Neural cell (in vitro differentiated cells): ENCODE data around the gene SRC. TPM values are rescaled to one million over a fixed set of nuclear protein-coding genes. Genes with fewer than 3 reads are reported as not detected.

Experiments used
- H2AFZ ChIP-seq: fragments of 200-600, 300-800 bp; sonication (generic), shearing (Covaris generic); 2 replicates; pipeline ENCODE4 v1.6.0; 2014; ENCODE audit warnings: low read depth, mild to moderate bottlenecking, antibody characterized with exemption, low read length, moderate library complexity
- H3F3A ChIP-seq: fragments of 200-600 bp; shearing (Covaris generic); 2 replicates; pipeline ENCODE4 v1.6.1; 2016; ENCODE audit warnings: mild to moderate bottlenecking, moderate library complexity, mixed read lengths, antibody characterized with exemption, low read length; ENCODE audit not compliant: insufficient read depth, poor library complexity, severe bottlenecking
- H3K27ac ChIP-seq: fragments of 200-600, 300-800 bp; sonication (generic), shearing (Covaris generic); 2 replicates; pipeline ENCODE4 v1.5.1; 2014; ENCODE audit warnings: mild to moderate bottlenecking, low read length, moderate library complexity
- H3K27me3 ChIP-seq: fragments of 300-800, 200-600 bp; sonication (generic), shearing (Covaris generic); 2 replicates; pipeline ENCODE4 v1.6.0; 2014; ENCODE audit warnings: mild to moderate bottlenecking, low read depth, low read length, moderate library complexity; ENCODE audit not compliant: insufficient read depth
- H3K36me3 ChIP-seq: fragments of 300-800, 200-600 bp; sonication (generic), shearing (Covaris generic); 2 replicates; pipeline ENCODE4 v1.5.1; 2014; ENCODE audit warnings: mild to moderate bottlenecking, antibody characterized with exemption, low read length, moderate library complexity; ENCODE audit not compliant: insufficient read depth
- H3K4me2 ChIP-seq: fragments of 300-800, 200-600 bp; sonication (generic), shearing (Covaris generic); 2 replicates; pipeline ENCODE4 v1.6.0; 2014; ENCODE audit warnings: mild to moderate bottlenecking, low read length
- H3K4me3 ChIP-seq: fragments of 300-800, 200-600 bp; sonication (generic), shearing (Covaris generic); 2 replicates; pipeline ENCODE4 v1.5.1; 2014; ENCODE audit warnings: mild to moderate bottlenecking, low read length, moderate library complexity
- H3K79me2 ChIP-seq: fragments of 200-600 bp; shearing (Covaris generic); replicated peaks from 2 replicates; pipeline ENCODE4 v1.6.0; 2014; ENCODE audit warnings: mild to moderate bottlenecking, low read length, moderate library complexity; ENCODE audit not compliant: insufficient read depth
- H3K9ac ChIP-seq: fragments of 300-800, 200-600 bp; sonication (generic), shearing (Covaris generic); 2 replicates; pipeline ENCODE4 v1.6.1; 2016; ENCODE audit warnings: mild to moderate bottlenecking, low read length, mixed read lengths
- H3K9me2 ChIP-seq: fragments of 200-600 bp; shearing (Covaris generic); 2 replicates; pipeline ENCODE4 v1.6.1; 2016; ENCODE audit warnings: mild to moderate bottlenecking, low read length, mixed read lengths; ENCODE audit not compliant: insufficient read depth
- H3K9me3 ChIP-seq: fragments of 200-600, 300-800 bp; sonication (generic), shearing (Covaris generic); 2 replicates; pipeline ENCODE4 v1.6.1; 2016; ENCODE audit warnings: mild to moderate bottlenecking, mixed run types, low read length, moderate library complexity, mixed read lengths
- H4K20me1 ChIP-seq: fragments of 200-600 bp; shearing (Covaris generic); 2 replicates; pipeline ENCODE4 v1.6.1; 2016; ENCODE audit warnings: mild to moderate bottlenecking, mixed run types; ENCODE audit not compliant: insufficient read depth
- CTCF ChIP-seq: fragments of 450-650 bp; IDR thresholded peaks from 2 replicates; pipeline ENCODE4 v1.5.1; 2014; ENCODE audit warnings: antibody characterized with exemption, mild to moderate bottlenecking, moderate library complexity; ENCODE audit not compliant: poor library complexity, severe bottlenecking
- EP300 ChIP-seq: fragments of 450-650 bp; conservative IDR thresholded peaks from 2 replicates; pipeline ENCODE4 v1.6.1; 2014; ENCODE audit warnings: antibody characterized with exemption, mild to moderate bottlenecking, moderate library complexity; ENCODE audit not compliant: poor library complexity, severe bottlenecking
- EZH2 ChIP-seq: fragments of 200-600, 300-800 bp; shearing (Covaris generic), sonication (generic); IDR thresholded peaks from 2 replicates; pipeline ENCODE4 v1.6.1; 2014; ENCODE audit warnings: antibody characterized with exemption, low read length, borderline replicate concordance, mild to moderate bottlenecking; ENCODE audit not compliant: insufficient read depth, poor library complexity, severe bottlenecking
- MXI1 ChIP-seq: fragments of 450-650 bp; conservative IDR thresholded peaks from 2 replicates; pipeline ENCODE4 v1.6.1; 2014; ENCODE audit warnings: antibody characterized with exemption, mild to moderate bottlenecking; ENCODE audit not compliant: poor library complexity, severe bottlenecking
- POLR2AphosphoS5 ChIP-seq: IDR thresholded peaks from 2 replicates; pipeline ENCODE4 v1.6.1; 2012
- RAD21 ChIP-seq: fragments of 450-650 bp; conservative IDR thresholded peaks from 2 replicates; pipeline ENCODE4 v1.6.1; 2014; ENCODE audit warnings: antibody characterized with exemption, mild to moderate bottlenecking, moderate library complexity
- SMC3 ChIP-seq: fragments of 450-650 bp; conservative IDR thresholded peaks from 2 replicates; pipeline ENCODE4 v1.6.1; 2014; ENCODE audit warnings: antibody characterized with exemption, mild to moderate bottlenecking, moderate library complexity; ENCODE audit not compliant: poor library complexity
- TAF1 ChIP-seq: IDR thresholded peaks from 2 replicates; pipeline ENCODE4 v1.6.1; 2012; ENCODE audit warnings: low read depth
- polyA plus RNA-seq: library from polyadenylated mRNA; depleted of rRNA; stranded (reverse); fragments of >200 nt; gene quantifications from 2 replicates; pipeline ENCODE4 v1.2.3, GENCODE V29; 2014
- TF ChIP-seq, protein P1 (sequence below): IDR thresholded peaks from 2 replicates; pipeline ENCODE4 v1.6.1; 2012; ENCODE audit warnings: borderline replicate concordance

SRC gene
- polyA plus RNA-seq, 1 donor from 2014 or later: 39.0 TPM

DNA sequence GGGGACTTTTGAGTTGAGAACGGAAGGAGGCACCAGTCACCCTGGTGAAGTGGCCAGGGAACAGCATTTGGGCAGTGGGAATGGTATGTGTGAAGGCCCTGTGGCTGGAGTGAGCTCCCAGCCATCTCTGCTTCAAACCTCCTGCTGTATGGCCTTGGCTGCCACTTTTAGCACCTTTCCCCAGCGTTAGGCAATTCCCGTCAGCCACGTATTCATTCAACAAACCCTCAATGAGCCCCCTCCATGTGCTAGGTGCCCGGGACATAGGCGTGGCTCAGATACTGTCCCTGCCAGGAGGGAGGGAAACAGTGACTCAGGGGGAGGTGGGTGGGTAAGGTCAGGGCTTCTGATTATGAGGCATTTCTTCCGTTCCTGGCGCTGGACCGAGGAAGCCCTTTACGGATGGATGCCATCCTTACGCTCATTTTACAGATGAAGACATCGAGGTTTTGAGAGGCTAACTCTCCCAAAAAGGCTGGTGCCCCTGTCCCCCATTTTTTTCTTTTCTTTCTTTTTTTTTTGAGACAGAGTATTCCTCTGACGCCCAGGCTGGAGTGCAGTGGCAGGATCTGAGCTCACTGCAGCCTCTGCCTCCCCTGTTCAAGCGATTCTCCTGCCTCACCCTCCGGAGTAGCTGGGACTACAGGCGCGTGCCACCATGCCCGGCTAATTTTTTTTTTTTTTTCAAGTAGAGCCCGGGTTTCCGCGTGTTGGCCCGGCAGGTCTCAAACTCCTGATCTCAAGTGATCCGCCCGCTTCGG lies 37.5 kb downstream of the SRC start:
- no peak for TF ChIP-seq MXI1
- no peak for TF ChIP-seq EP300
- TF ChIP-seq POLR2AphosphoS5: no peak
- TF ChIP-seq, protein P1, sequence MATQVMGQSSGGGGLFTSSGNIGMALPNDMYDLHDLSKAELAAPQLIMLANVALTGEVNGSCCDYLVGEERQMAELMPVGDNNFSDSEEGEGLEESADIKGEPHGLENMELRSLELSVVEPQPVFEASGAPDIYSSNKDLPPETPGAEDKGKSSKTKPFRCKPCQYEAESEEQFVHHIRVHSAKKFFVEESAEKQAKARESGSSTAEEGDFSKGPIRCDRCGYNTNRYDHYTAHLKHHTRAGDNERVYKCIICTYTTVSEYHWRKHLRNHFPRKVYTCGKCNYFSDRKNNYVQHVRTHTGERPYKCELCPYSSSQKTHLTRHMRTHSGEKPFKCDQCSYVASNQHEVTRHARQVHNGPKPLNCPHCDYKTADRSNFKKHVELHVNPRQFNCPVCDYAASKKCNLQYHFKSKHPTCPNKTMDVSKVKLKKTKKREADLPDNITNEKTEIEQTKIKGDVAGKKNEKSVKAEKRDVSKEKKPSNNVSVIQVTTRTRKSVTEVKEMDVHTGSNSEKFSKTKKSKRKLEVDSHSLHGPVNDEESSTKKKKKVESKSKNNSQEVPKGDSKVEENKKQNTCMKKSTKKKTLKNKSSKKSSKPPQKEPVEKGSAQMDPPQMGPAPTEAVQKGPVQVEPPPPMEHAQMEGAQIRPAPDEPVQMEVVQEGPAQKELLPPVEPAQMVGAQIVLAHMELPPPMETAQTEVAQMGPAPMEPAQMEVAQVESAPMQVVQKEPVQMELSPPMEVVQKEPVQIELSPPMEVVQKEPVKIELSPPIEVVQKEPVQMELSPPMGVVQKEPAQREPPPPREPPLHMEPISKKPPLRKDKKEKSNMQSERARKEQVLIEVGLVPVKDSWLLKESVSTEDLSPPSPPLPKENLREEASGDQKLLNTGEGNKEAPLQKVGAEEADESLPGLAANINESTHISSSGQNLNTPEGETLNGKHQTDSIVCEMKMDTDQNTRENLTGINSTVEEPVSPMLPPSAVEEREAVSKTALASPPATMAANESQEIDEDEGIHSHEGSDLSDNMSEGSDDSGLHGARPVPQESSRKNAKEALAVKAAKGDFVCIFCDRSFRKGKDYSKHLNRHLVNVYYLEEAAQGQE: no peak
- TF ChIP-seq EZH2: no peak
- TF ChIP-seq TAF1: no peak
- TF ChIP-seq RAD21: no peak
- TF ChIP-seq SMC3: no peak
- TF ChIP-seq CTCF: no peak
- H3K9me3 ChIP-seq: no peaks in the 10 kb centered on the region
- H3K4me2 ChIP-seq: no peak overlapping the region
- no peaks in the 10 kb centered on the region for H4K20me1 ChIP-seq
- H3K79me2 ChIP-seq: no peaks in the 10 kb centered on the region
- no peak overlapping the region for H3K27ac ChIP-seq
- no peaks in the 10 kb centered on the region for H3K36me3 ChIP-seq
- H3K4me3 ChIP-seq: no peak overlapping the region
- no peak overlapping the region for H2AFZ ChIP-seq
- no peaks in the 10 kb centered on the region for H3F3A ChIP-seq
- H3K27me3 ChIP-seq: no peaks in the 10 kb centered on the region
- H3K9me2 ChIP-seq: no peaks in the 10 kb centered on the region
- no peak overlapping the region for H3K9ac ChIP-seq

DNA sequence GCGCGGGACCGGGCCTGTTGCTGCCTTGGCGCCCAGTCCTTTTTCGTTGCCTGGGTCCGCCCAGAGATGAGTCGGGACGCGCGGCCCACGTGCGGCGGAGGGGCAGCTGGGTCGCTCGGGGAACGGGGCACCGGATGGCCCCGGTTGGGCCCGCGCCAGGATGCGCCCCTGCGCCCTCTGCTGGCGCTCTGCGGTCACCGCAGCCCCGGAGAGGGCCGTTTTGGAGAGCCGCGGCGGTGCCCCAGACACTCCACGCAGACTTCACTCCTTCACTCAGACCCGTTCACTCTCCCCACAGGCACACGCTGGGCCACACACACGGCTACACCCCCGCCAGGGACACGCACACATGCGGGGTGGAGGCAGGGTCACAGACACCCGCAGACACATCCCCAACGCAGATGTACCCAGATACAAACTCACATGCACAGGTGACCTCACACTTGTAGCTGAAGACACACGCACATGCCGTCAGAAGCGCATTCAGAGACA lies 38.8 kb downstream of the SRC start:
- no peak overlapping the region for H3K27ac ChIP-seq
- H3K9ac ChIP-seq: no peak overlapping the region
- TF ChIP-seq RAD21 (peak; percentile 67), CTCF (peak; percentile 77), SMC3 (peak; percentile 79), MXI1 (no peak)
- H4K20me1 ChIP-seq: no peaks in the 10 kb centered on the region
- H3K36me3 ChIP-seq: peaks cover 4% of the 10 kb centered on the region
- H2AFZ ChIP-seq: no peak overlapping the region
- no peak overlapping the region for H3K4me2 ChIP-seq
- H3K79me2 ChIP-seq: no peaks in the 10 kb centered on the region
- H3K9me3 ChIP-seq: no peaks in the 10 kb centered on the region
- H3K27me3 ChIP-seq: no peaks in the 10 kb centered on the region
- H3K4me3 ChIP-seq: no peak overlapping the region
- no peaks in the 10 kb centered on the region for H3F3A ChIP-seq
- H3K9me2 ChIP-seq: no peaks in the 10 kb centered on the region
